ENCODE measurements around the gene THRB. TPM values are rescaled to one million over a fixed set of nuclear protein-coding genes. Genes with fewer than 3 reads are reported as not detected.
A peak's percentile ranks its signal among the peaks of the same experiment; 100 is the strongest.

The THRB gene
- total RNA-seq, 1 donor from 2014 or later = 19.7 TPM

DNA sequence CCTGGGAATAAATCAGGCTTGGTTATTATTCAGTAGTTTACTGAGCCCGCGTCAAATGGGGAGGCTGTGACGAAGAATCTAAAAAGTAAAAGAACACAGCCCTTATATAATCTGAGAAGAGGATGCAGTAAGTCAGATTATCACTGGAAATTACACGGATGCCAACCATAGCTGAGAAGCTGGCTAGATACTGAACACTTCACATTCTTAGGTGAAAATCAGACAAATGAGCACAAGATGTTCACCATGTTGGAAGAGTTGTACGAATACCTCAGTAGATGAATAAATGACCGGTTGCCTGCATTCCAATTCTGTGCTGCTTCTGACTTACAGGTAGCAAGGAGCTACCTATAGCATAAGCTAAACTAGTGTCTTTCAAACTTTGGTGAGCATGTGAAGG lies 254.3 kb downstream of the THRB start:
- intact Hi-C loops (cut with DNase I) = no loop called here
- Histone ChIP-seq H3K27me3 (no peaks in the 10 kb centered on the region), H3K9me3 (no peaks in the 10 kb centered on the region), H3K36me3 (no peaks in the 10 kb centered on the region), H3K4me3 (no peak overlapping the region), H3K4me1 (peaks cover 9% of the 10 kb centered on the region), H3K27ac (no peak overlapping the region)
- no peak for TF ChIP-seq CTCF (IDR thresholded peaks at IDR 0.05)
- no peak for ATAC-seq
- no peak for DNase-seq

DNA sequence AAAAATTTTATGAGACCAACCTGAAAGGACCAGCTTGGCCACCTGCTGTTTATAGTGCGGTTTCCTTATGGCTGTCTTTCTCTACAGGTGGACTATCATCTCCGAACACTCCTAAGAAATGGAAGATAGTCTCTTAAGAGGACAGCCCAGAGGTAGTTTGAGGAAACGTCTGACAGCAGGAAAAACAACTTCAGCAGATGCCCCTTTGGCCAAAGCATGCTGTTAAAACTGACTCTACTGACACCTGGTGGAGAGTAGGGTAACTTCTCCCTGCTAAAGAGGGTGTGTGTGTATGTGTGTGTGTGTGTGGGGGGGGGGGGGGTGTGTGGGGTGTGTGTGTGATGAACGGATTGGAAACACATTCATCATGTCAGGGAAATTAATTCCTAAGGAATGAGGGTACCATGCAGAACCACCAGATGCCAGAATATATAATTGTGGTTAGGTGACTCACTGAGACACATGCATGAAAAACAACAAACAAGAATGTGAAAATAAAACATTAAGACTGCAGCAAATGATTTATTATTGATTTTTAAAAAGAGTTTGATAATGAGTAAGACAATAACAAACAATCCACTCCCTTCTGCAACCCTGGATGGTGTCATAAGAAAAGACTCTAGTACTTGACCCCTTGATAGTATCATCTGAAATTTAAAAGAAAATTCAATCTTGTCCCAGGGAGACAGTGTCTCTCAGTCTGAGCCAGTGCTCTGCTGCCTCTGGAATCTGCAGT lies 256.5 kb downstream of the THRB start:
- peaks cover 9% of the 10 kb centered on the region for H3K4me1 ChIP-seq
- H3K27ac ChIP-seq = no peak overlapping the region
- intact Hi-C loops (cut with DNase I) = loop anchor here (5.0 kb wide), 1 partner anchor 236 kb away; no protein-coding TSS in a partner anchor

DNA sequence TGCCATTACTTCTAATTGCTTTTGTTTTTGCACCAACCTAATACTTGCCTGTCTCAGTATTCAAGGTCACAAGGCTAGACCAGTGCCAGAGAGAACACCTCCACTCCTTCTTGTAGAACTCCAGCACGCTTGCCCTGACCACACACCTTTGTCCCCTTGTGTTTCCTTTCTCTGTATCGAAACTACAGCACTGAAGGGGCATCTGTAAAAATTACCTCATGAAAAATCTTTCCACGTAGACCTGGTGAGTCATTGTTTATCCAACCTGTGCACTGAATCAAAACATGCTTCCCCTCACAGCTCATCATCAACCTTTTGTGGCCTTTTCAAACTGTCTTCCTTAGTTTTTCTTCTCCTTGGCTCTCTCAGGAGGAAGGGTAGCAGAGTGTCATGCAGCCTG lies 259.5 kb downstream of the THRB start:
- Histone ChIP-seq H3K9me3 (no peaks in the 10 kb centered on the region), H3K27ac (no peak overlapping the region), H3K4me3 (no peak overlapping the region), H3K27me3 (no peaks in the 10 kb centered on the region), H3K4me1 (no peaks in the 10 kb centered on the region), H3K36me3 (no peaks in the 10 kb centered on the region)
- no peak for ATAC-seq
- no peak for TF ChIP-seq CTCF (IDR thresholded peaks at IDR 0.05)
- intact Hi-C loops (cut with DNase I) = loop anchor here (5.0 kb wide), 1 partner anchor 233 kb away; no protein-coding TSS in a partner anchor
- DNase-seq = no peak

More for the DNA sequence above, 256.5 kb downstream of the THRB start:
- DNase-seq (no peak), ATAC-seq (peak; percentile 93)
- Histone ChIP-seq H3K9me3 (no peaks in the 10 kb centered on the region), H3K27me3 (no peaks in the 10 kb centered on the region), H3K4me3 (no peak overlapping the region), H3K36me3 (no peaks in the 10 kb centered on the region)
- TF ChIP-seq CTCF (IDR thresholded peaks at IDR 0.05) = peak; percentile 50

DNA sequence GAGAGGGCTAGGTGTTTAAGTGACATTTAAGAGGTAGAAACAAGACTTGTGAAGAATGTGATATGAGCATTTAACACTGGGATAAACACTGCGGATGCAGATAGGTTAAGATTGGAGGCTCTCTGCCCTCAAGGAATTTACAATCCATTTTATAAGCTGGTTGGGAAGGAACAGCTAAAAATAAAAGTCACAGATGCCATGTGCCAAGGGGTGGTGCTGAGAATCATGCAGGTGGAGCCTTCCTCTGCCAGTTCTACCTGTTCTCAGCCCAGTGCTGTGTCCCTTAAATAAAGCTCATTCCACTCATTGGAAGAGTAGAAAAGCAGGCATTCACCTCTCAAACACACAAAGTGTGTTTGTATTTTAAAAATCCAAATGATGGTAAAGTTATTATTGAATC lies 261.9 kb downstream of the THRB start:
- no peak overlapping the region for H3K4me3 ChIP-seq
- no peak for DNase-seq
- H3K27ac ChIP-seq = no peak overlapping the region
- H3K4me1 ChIP-seq = no peaks in the 10 kb centered on the region
- H3K9me3 ChIP-seq = no peaks in the 10 kb centered on the region
- H3K27me3 ChIP-seq = no peaks in the 10 kb centered on the region
- intact Hi-C loops (cut with DNase I) = no loop called here
- no peak for TF ChIP-seq CTCF (IDR thresholded peaks at IDR 0.05)
- no peak for ATAC-seq
- H3K36me3 ChIP-seq = no peaks in the 10 kb centered on the region

GRCh38 chr3:24229468-24230221 lies 265.0 kb downstream of the THRB start:
- H3K36me3 ChIP-seq = no peaks in the 10 kb centered on the region
- H3K4me1 ChIP-seq = peaks cover 13% of the 10 kb centered on the region
- intact Hi-C loops (cut with DNase I) = no loop called here
- no peak overlapping the region for H3K27ac ChIP-seq
- H3K4me3 ChIP-seq = no peak overlapping the region
- no peaks in the 10 kb centered on the region for H3K9me3 ChIP-seq
- TF ChIP-seq CTCF (IDR thresholded peaks at IDR 0.05) = no peak
- H3K27me3 ChIP-seq = no peaks in the 10 kb centered on the region
- ATAC-seq = peak; percentile 59
- DNase-seq = no peak
